Lung (tissue), 12 donors: ENCODE data around the gene ATXN3L. TPM values are rescaled to one million over a fixed set of nuclear protein-coding genes. Genes with fewer than 3 reads are reported as not detected.

Experiments used
- ATAC-seq: fragments of 200-7000 bp; cut with Tn5 transposase; one replicate; pipeline ENCODE4 v1.9.1; 2020; ENCODE audit warnings: moderate number of reproducible peaks; ENCODE audit not compliant: insufficient read depth, low FRiP score
- DNase-seq, 3 donors: peaks; one replicate each; pipeline ENCODE4 v3.0.0-alpha.2; 2013 to 2017
- H3K27ac ChIP-seq, 2 donors: one replicate each; pipeline ENCODE4 v1.5.1; 2013; ENCODE audit warnings: mild to moderate bottlenecking in 2 of 2, moderate library complexity in 2 of 2, control low read depth in 1 of 2, inconsistent platforms in 1 of 2, low read depth in 1 of 2, low read length in 1 of 2
- H3K27me3 ChIP-seq, 3 donors: one replicate each; pipeline ENCODE4 v1.5.1; 2013; ENCODE audit warnings: low read length in 2 of 3; ENCODE audit not compliant: control insufficient read depth in 3 of 3, insufficient read depth in 3 of 3
- H3K36me3 ChIP-seq, 4 donors: one replicate each; pipeline ENCODE4 v1.5.1; 2013; ENCODE audit warnings: low read length in 4 of 4, mild to moderate bottlenecking in 1 of 4, moderate library complexity in 1 of 4; ENCODE audit not compliant: control insufficient read depth in 4 of 4, insufficient read depth in 4 of 4
- H3K4me1 ChIP-seq, 5 donors: one replicate each; pipeline ENCODE4 v1.5.1; 2013; ENCODE audit warnings: low read length in 5 of 5, mild to moderate bottlenecking in 2 of 5, moderate library complexity in 1 of 5; ENCODE audit not compliant: control insufficient read depth in 5 of 5, insufficient read depth in 5 of 5
- H3K4me3 ChIP-seq: one replicate; pipeline ENCODE4 v1.5.1; 2013; ENCODE audit warnings: mild to moderate bottlenecking, control low read depth, moderate library complexity
- H3K9ac ChIP-seq, 2 donors: one replicate each; pipeline ENCODE4 v1.5.1; 2013; ENCODE audit warnings: low read length in 2 of 2, control low read depth in 1 of 2; ENCODE audit not compliant: insufficient read depth in 1 of 2
- H3K9me3 ChIP-seq, 4 donors: one replicate each; pipeline ENCODE4 v1.5.1; 2013; ENCODE audit warnings: low read length in 3 of 4, mild to moderate bottlenecking in 1 of 4, moderate library complexity in 1 of 4; ENCODE audit not compliant: control insufficient read depth in 4 of 4, insufficient read depth in 3 of 4
- CTCF ChIP-seq: IDR thresholded peaks from 2 replicates; pipeline ENCODE4 v1.5.1; 2012; ENCODE audit warnings: mild to moderate bottlenecking; ENCODE audit errors: control extremely low read depth, extremely low read depth
- WGBS, 2 donors: extraction: QIAGEN DNeasy Blood & Tissue Kit; methylation state at CpG; one replicate each; pipeline ENCODE4 v1.1.7; 2013; 5-methylcytosine and 5-hydroxymethylcytosine counted together
- polyA plus RNA-seq, 2 donors: library from polyadenylated mRNA; stranded (reverse); fragments of 200-250 nt; gene quantifications; one replicate each; pipeline ENCODE4 v1.2.1, GENCODE V29; 2013
- total RNA-seq, 2 donors: library from RNA; depleted of rRNA in 1 of 2; stranded (reverse); fragments of >200 nt in 1 of 2; gene quantifications; one replicate each; pipeline ENCODE4 v1.2.1, GENCODE V29; 2014 to 2021
- donor health status: control.
- donor health status: control.
- donor health status: Bipolar disorder and iron deficiency.
- donor health status: healthy.
- donor health status: DM: yes; HTN: yes; CAD: no.

ATXN3L gene
- total and polyA plus RNA-seq, 4 donors: not detected

- peaks cover 0 to 2% (median 0%) of the 10 kb centered on the region in 5 donors for H3K4me1 ChIP-seq
- H3K9ac ChIP-seq: no peak overlapping the region
- peaks cover 0 to 15% (median 2%) of the 10 kb centered on the region in 4 donors for H3K9me3 ChIP-seq
- 91 to 100% methylated on average over 5 to 7 of the region's 7 CpGs for WGBS, 2 donors
- H3K27me3 ChIP-seq: peaks cover 0 to 20% (median 7%) of the 10 kb centered on the region in 3 donors
- no peak for TF ChIP-seq CTCF
- H3K27ac ChIP-seq: no peak overlapping the region
- H3K4me3 ChIP-seq: no peak overlapping the region
- DNase-seq (no peak), ATAC-seq (no peak)
- peaks cover 0 to 2% (median 0%) of the 10 kb centered on the region in 4 donors for H3K36me3 ChIP-seq
These were observed 34.2 kb downstream of the ATXN3L start for GRCh38 chrX:13285693-13286092.

- Histone ChIP-seq H3K4me1 (peaks cover 0 to 2% (median 0%) of the 10 kb centered on the region in 5 donors), H3K36me3 (peaks cover 0 to 2% (median 0%) of the 10 kb centered on the region in 4 donors), H3K27me3 (peaks cover 0 to 21% (median 10%) of the 10 kb centered on the region in 3 donors), H3K4me3 (no peak overlapping the region), H3K27ac (no peak overlapping the region), H3K9me3 (peaks cover 0 to 15% (median 2%) of the 10 kb centered on the region in 4 donors), H3K9ac (no peak overlapping the region)
- no peak for TF ChIP-seq CTCF
- no peak for DNase-seq
- WGBS, 2 donors: 90 to 93% methylated on average over 3 to 5 of the region's 5 CpGs
- no peak for ATAC-seq
These were observed 34.6 kb downstream of the ATXN3L start for GRCh38 chrX:13285229-13285628.

- DNase-seq (no peak), ATAC-seq (no peak)
- Histone ChIP-seq H3K9me3 (peaks cover 0 to 15% (median 2%) of the 10 kb centered on the region in 4 donors), H3K4me3 (no peak overlapping the region), H3K27ac (no peak overlapping the region), H3K9ac (no peak overlapping the region), H3K4me1 (peaks cover 0 to 2% (median 0%) of the 10 kb centered on the region in 5 donors), H3K27me3 (peaks cover 0 to 20% (median 13%) of the 10 kb centered on the region in 3 donors), H3K36me3 (peaks cover 0 to 2% (median 0%) of the 10 kb centered on the region in 4 donors)
- no peak for TF ChIP-seq CTCF
- WGBS, 2 donors: 88 to 92% methylated on average over 1 of the region's 1 CpG
These were observed 35.3 kb downstream of the ATXN3L start for GRCh38 chrX:13284570-13284969.
